ENCODE results near the gene RHNO1. TPM values are rescaled to one million over a fixed set of nuclear protein-coding genes. Genes with fewer than 3 reads are reported as not detected.

Gene RHNO1
- total and polyA plus RNA-seq, 2 of the 8 experiments (the other 6 are each of a cell fraction or from before 2014, with no cell fraction given) = 55.8 to 56.9 TPM

DNA sequence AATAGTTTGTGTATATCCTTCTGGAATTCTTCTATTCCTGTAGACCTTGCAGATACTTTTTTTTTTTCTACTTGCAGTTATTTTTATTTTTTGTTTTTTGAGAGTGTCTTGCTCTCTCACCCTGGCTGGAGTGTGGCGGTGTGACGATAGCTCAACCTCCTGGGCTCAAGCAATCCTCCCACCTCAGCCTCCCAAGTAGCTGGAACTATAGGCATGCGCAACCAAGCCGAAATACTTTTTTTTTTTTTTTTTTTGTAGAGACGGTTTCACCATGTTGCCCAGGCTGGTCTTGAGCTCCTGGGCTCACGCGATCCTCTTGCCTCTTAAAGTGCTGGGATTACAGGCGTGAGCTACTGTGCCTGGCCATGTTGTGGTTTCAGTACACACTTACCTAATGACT, 23.6 kb downstream of the RHNO1 start (continued):
- TF ChIP-seq, protein P1, sequence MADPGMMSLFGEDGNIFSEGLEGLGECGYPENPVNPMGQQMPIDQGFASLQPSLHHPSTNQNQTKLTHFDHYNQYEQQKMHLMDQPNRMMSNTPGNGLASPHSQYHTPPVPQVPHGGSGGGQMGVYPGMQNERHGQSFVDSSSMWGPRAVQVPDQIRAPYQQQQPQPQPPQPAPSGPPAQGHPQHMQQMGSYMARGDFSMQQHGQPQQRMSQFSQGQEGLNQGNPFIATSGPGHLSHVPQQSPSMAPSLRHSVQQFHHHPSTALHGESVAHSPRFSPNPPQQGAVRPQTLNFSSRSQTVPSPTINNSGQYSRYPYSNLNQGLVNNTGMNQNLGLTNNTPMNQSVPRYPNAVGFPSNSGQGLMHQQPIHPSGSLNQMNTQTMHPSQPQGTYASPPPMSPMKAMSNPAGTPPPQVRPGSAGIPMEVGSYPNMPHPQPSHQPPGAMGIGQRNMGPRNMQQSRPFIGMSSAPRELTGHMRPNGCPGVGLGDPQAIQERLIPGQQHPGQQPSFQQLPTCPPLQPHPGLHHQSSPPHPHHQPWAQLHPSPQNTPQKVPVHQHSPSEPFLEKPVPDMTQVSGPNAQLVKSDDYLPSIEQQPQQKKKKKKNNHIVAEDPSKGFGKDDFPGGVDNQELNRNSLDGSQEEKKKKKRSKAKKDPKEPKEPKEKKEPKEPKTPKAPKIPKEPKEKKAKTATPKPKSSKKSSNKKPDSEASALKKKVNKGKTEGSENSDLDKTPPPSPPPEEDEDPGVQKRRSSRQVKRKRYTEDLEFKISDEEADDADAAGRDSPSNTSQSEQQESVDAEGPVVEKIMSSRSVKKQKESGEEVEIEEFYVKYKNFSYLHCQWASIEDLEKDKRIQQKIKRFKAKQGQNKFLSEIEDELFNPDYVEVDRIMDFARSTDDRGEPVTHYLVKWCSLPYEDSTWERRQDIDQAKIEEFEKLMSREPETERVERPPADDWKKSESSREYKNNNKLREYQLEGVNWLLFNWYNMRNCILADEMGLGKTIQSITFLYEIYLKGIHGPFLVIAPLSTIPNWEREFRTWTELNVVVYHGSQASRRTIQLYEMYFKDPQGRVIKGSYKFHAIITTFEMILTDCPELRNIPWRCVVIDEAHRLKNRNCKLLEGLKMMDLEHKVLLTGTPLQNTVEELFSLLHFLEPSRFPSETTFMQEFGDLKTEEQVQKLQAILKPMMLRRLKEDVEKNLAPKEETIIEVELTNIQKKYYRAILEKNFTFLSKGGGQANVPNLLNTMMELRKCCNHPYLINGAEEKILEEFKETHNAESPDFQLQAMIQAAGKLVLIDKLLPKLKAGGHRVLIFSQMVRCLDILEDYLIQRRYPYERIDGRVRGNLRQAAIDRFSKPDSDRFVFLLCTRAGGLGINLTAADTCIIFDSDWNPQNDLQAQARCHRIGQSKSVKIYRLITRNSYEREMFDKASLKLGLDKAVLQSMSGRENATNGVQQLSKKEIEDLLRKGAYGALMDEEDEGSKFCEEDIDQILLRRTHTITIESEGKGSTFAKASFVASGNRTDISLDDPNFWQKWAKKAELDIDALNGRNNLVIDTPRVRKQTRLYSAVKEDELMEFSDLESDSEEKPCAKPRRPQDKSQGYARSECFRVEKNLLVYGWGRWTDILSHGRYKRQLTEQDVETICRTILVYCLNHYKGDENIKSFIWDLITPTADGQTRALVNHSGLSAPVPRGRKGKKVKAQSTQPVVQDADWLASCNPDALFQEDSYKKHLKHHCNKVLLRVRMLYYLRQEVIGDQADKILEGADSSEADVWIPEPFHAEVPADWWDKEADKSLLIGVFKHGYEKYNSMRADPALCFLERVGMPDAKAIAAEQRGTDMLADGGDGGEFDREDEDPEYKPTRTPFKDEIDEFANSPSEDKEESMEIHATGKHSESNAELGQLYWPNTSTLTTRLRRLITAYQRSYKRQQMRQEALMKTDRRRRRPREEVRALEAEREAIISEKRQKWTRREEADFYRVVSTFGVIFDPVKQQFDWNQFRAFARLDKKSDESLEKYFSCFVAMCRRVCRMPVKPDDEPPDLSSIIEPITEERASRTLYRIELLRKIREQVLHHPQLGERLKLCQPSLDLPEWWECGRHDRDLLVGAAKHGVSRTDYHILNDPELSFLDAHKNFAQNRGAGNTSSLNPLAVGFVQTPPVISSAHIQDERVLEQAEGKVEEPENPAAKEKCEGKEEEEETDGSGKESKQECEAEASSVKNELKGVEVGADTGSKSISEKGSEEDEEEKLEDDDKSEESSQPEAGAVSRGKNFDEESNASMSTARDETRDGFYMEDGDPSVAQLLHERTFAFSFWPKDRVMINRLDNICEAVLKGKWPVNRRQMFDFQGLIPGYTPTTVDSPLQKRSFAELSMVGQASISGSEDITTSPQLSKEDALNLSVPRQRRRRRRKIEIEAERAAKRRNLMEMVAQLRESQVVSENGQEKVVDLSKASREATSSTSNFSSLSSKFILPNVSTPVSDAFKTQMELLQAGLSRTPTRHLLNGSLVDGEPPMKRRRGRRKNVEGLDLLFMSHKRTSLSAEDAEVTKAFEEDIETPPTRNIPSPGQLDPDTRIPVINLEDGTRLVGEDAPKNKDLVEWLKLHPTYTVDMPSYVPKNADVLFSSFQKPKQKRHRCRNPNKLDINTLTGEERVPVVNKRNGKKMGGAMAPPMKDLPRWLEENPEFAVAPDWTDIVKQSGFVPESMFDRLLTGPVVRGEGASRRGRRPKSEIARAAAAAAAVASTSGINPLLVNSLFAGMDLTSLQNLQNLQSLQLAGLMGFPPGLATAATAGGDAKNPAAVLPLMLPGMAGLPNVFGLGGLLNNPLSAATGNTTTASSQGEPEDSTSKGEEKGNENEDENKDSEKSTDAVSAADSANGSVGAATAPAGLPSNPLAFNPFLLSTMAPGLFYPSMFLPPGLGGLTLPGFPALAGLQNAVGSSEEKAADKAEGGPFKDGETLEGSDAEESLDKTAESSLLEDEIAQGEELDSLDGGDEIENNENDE (IDR thresholded peaks at IDR 0.05; ENCODE audit: insufficient replicate concordance, low read length) = no peak
- TF ChIP-seq RBBP5 (IDR thresholded peaks at IDR 0.05; ENCODE audit: borderline replicate concordance, low read depth, low read length) (no peak), RFX5 (IDR thresholded peaks at IDR 0.05; ENCODE audit: borderline replicate concordance, low read depth, low read length) (no peak), SP4 (IDR thresholded peaks at IDR 0.05; ENCODE audit: low read length) (no peak), KDM5A (IDR thresholded peaks at IDR 0.05; ENCODE audit: low read length) (no peak), USF2 (IDR thresholded peaks at IDR 0.05; ENCODE audit: low read length) (no peak)
